ENCODE measurements around the gene CYTH1. TPM values are rescaled to one million over a fixed set of nuclear protein-coding genes. Genes with fewer than 3 reads are reported as not detected.

Gene CYTH1
- total and polyA plus RNA-seq, 4 donors: 15.4 to 32.1 (median 20.6) TPM

GRCh38 chr17:78783711-78784324 is 1.7 kb upstream of the CYTH1 start:
- DNase-seq (ENCODE audit: low spot score): no peak
- no peaks in the 10 kb centered on the region for H3K36me3 ChIP-seq (ENCODE audit: control insufficient read depth in 4 of 4, insufficient read depth in 3 of 4, low read depth in 1 of 4, low read length in 3 of 4)
- 57% methylated on average over 7 of the region's 7 CpGs for WGBS
- H3K9me3 ChIP-seq (ENCODE audit: control insufficient read depth in 4 of 4, low read length in 3 of 4): no peaks in the 10 kb centered on the region
- TF ChIP-seq HNF4G (IDR thresholded peaks at IDR 0.05) (no peak), NR2F2 (IDR thresholded peaks at IDR 0.05) (peak; percentile 31), RXRA (IDR thresholded peaks at IDR 0.05) (peak; percentile 45 to 70), HNF4A (conservative IDR thresholded peaks at IDR 0.05) (peak; percentile 49 to 67), YY1 (IDR thresholded peaks at IDR 0.05) (no peak), SP1 (IDR thresholded peaks at IDR 0.05) (peak; percentile 25)
- no peaks in the 10 kb centered on the region for H3K27me3 ChIP-seq (ENCODE audit: control insufficient read depth in 4 of 4, insufficient read depth in 4 of 4, low read length in 3 of 4)
- H3K4me3 ChIP-seq (ENCODE audit: low read depth in 1 of 3, low read length in 3 of 3): no peak overlapping the region
- peaks cover 0 to 23% (median 16%) of the 10 kb centered on the region in 4 donors for H3K4me1 ChIP-seq (ENCODE audit: control insufficient read depth in 4 of 4, insufficient read depth in 4 of 4, low read length in 3 of 4)
- H3K9ac ChIP-seq (ENCODE audit: low read depth in 1 of 2, low read length in 2 of 2): no peak overlapping the region
- H3K27ac ChIP-seq (ENCODE audit: low read depth in 1 of 2, low read length in 2 of 2): no peak overlapping the region

DNA sequence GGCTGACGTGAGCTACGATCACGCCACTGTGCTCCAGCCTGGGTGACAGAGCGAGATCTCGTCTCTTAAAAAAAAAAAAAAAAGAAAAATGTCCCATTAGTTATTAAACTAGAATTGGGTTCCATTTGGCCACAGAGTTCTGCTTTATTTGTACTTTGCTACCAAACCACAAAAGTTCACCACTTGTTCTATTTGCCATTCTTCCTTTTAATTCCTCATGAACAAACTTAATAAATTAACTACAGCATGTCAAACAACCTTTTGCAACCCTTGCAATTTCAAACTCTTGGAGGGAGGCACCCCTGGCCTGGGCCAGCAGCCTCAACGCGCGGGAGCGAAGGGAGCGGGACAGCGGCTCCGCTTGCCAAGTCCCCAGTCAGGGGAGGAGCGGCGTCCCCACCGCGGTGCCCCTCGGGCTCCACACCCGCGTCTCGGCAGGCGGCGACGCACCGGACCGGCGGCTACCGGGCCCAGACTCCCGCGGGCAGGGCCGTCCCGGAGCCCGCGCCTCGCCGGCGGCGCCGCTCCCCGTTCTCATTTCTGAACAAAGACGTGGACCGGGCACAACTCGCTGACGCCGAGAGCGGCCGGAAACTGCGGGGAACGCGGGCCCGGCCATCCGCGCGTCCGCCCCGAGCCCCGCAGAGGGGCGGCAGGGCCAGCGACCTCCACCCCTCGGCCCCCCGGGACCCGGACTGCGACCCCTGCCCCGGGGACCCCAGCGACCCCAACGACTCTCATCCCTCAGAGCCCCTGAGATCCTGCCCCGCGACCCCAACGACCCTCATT is 775 bp downstream of the CYTH1 start:
- DNase-seq (ENCODE audit: low spot score): peak; percentile 70
- peak overlapping the region; percentile 66 to 97 (median 72) for H3K4me3 ChIP-seq (ENCODE audit: low read depth in 1 of 3, low read length in 3 of 3)
- H3K36me3 ChIP-seq (ENCODE audit: control insufficient read depth in 4 of 4, insufficient read depth in 3 of 4, low read depth in 1 of 4, low read length in 3 of 4): no peaks in the 10 kb centered on the region
- H3K27ac ChIP-seq (ENCODE audit: low read depth in 1 of 2, low read length in 2 of 2): peak overlapping the region; percentile 92 to 93
- peak overlapping the region; percentile 69 to 88 for H3K9ac ChIP-seq (ENCODE audit: low read depth in 1 of 2, low read length in 2 of 2)
- peak; percentile 11 to 29 for TF ChIP-seq RXRA (IDR thresholded peaks at IDR 0.05)
- peak; percentile 35 for TF ChIP-seq YY1 (IDR thresholded peaks at IDR 0.05)
- TF ChIP-seq RAD21 (IDR thresholded peaks at IDR 0.05): peak in 1 of 2 donors; percentile 17
- peak; percentile 32 for TF ChIP-seq SP1 (IDR thresholded peaks at IDR 0.05)
- no peak for TF ChIP-seq EGR1 (IDR thresholded peaks at IDR 0.05; ENCODE audit: low read depth in 2 of 2)
- TF ChIP-seq HNF4A (conservative IDR thresholded peaks at IDR 0.05): peak; percentile 59 to 64
- TF ChIP-seq ZBTB33 (IDR thresholded peaks at IDR 0.05): no peak
- peaks cover 0 to 26% (median 18%) of the 10 kb centered on the region in 4 donors for H3K4me1 ChIP-seq (ENCODE audit: control insufficient read depth in 4 of 4, insufficient read depth in 4 of 4, low read length in 3 of 4)
- under 1% methylated on average over 68 of the region's 68 CpGs for WGBS
- H3K27me3 ChIP-seq (ENCODE audit: control insufficient read depth in 4 of 4, insufficient read depth in 4 of 4, low read length in 3 of 4): no peaks in the 10 kb centered on the region
- H3K9me3 ChIP-seq (ENCODE audit: control insufficient read depth in 4 of 4, low read length in 3 of 4): no peaks in the 10 kb centered on the region

DNA sequence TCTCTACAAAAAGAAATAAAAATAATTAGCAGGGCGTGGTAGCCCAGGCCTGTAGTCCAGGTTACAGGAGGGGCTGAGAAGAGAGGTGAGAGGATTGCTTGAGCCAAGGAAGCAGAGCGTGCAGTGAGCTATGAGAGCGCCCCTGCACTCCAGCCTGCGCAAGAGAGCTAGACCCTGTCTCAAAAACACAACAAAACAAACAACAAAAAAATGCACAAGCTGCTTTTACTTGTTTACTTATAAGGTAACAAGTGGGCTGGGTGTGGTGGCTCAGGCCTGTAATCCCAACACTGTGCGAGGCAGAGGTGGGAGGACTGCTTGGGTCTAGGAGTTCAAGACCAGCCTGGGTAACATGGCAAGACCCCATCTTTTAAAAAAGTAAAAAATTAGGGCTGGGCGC is 1.7 kb downstream of the CYTH1 start:
- Histone ChIP-seq H3K9me3 (ENCODE audit: control insufficient read depth in 4 of 4, low read length in 3 of 4) (no peaks in the 10 kb centered on the region), H3K27ac (ENCODE audit: low read depth in 1 of 2, low read length in 2 of 2) (peak overlapping the region; percentile 59 to 93), H3K4me3 (ENCODE audit: low read depth in 1 of 3, low read length in 3 of 3) (peak overlapping the region in 1 of 3 donors; percentile 35), H3K27me3 (ENCODE audit: control insufficient read depth in 4 of 4, insufficient read depth in 4 of 4, low read length in 3 of 4) (no peaks in the 10 kb centered on the region), H3K4me1 (ENCODE audit: control insufficient read depth in 4 of 4, insufficient read depth in 4 of 4, low read length in 3 of 4) (peaks cover 0 to 26% (median 18%) of the 10 kb centered on the region in 4 donors), H3K36me3 (ENCODE audit: control insufficient read depth in 4 of 4, insufficient read depth in 3 of 4, low read depth in 1 of 4, low read length in 3 of 4) (no peaks in the 10 kb centered on the region), H3K9ac (ENCODE audit: low read depth in 1 of 2, low read length in 2 of 2) (peak overlapping the region in 1 of 2 donors; percentile 56)
- TF ChIP-seq GABPA (IDR thresholded peaks at IDR 0.05 in 1 of 2, conservative IDR thresholded peaks at IDR 0.05 in 1 of 2): no peak
- no peak for TF ChIP-seq HNF4G (IDR thresholded peaks at IDR 0.05)
- TF ChIP-seq, protein P1, sequence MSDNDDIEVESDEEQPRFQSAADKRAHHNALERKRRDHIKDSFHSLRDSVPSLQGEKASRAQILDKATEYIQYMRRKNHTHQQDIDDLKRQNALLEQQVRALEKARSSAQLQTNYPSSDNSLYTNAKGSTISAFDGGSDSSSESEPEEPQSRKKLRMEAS (IDR thresholded peaks at IDR 0.05): no peak
- TF ChIP-seq, protein P2, sequence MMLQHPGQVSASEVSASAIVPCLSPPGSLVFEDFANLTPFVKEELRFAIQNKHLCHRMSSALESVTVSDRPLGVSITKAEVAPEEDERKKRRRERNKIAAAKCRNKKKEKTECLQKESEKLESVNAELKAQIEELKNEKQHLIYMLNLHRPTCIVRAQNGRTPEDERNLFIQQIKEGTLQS (IDR thresholded peaks at IDR 0.05): no peak
- DNase-seq (ENCODE audit: low spot score): no peak
- 74% methylated on average over 6 of the region's 6 CpGs for WGBS
